ENCODE measurements around the gene TBCD. TPM values are rescaled to one million over a fixed set of nuclear protein-coding genes. Genes with fewer than 3 reads are reported as not detected.
"Not testable (repeated sequence)": the region's sequence is repeated elsewhere in the genome, so short reads cannot be mapped to it uniquely, and the experiment has no call there.

TBCD gene
- polyA plus RNA-seq, 1 donor from 2014 or later, result 67.2 TPM

- H3K9me3 ChIP-seq (ENCODE audit: low read length); H3K36me3 ChIP-seq (ENCODE audit: insufficient read depth, low read length): not testable (repeated sequence)
These were observed 33.7 kb downstream of the TBCD start for GRCh38 chr17:82785581-82785980.

GRCh38 chr17:82786427-82786826, 34.6 kb downstream of the TBCD start:
- Histone ChIP-seq H3K9ac (ENCODE audit: low read length) (no peak overlapping the region), H3K9me3 (ENCODE audit: low read length) (no peaks in the 10 kb centered on the region), H3K4me3 (ENCODE audit: low read length) (no peak overlapping the region), H4K20me1 (ENCODE audit: insufficient read depth) (no peaks in the 10 kb centered on the region), H3K79me2 (replicated peaks; ENCODE audit: insufficient read depth, low read length) (no peaks in the 10 kb centered on the region), H3F3A (ENCODE audit: insufficient read depth, low read length, poor library complexity, severe bottlenecking) (no peaks in the 10 kb centered on the region), H2AFZ (ENCODE audit: low read depth, low read length) (no peak overlapping the region), H3K27me3 (ENCODE audit: insufficient read depth, low read depth, low read length) (no peaks in the 10 kb centered on the region), H3K27ac (ENCODE audit: low read length) (no peak overlapping the region), H3K4me2 (ENCODE audit: low read length) (no peak overlapping the region), H3K9me2 (ENCODE audit: insufficient read depth, low read length) (no peaks in the 10 kb centered on the region), H3K36me3 (ENCODE audit: insufficient read depth, low read length) (no peaks in the 10 kb centered on the region)
- TF ChIP-seq, protein P1, sequence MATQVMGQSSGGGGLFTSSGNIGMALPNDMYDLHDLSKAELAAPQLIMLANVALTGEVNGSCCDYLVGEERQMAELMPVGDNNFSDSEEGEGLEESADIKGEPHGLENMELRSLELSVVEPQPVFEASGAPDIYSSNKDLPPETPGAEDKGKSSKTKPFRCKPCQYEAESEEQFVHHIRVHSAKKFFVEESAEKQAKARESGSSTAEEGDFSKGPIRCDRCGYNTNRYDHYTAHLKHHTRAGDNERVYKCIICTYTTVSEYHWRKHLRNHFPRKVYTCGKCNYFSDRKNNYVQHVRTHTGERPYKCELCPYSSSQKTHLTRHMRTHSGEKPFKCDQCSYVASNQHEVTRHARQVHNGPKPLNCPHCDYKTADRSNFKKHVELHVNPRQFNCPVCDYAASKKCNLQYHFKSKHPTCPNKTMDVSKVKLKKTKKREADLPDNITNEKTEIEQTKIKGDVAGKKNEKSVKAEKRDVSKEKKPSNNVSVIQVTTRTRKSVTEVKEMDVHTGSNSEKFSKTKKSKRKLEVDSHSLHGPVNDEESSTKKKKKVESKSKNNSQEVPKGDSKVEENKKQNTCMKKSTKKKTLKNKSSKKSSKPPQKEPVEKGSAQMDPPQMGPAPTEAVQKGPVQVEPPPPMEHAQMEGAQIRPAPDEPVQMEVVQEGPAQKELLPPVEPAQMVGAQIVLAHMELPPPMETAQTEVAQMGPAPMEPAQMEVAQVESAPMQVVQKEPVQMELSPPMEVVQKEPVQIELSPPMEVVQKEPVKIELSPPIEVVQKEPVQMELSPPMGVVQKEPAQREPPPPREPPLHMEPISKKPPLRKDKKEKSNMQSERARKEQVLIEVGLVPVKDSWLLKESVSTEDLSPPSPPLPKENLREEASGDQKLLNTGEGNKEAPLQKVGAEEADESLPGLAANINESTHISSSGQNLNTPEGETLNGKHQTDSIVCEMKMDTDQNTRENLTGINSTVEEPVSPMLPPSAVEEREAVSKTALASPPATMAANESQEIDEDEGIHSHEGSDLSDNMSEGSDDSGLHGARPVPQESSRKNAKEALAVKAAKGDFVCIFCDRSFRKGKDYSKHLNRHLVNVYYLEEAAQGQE (IDR thresholded peaks at IDR 0.05; ENCODE audit: borderline replicate concordance), result no peak
- TF ChIP-seq CTCF (IDR thresholded peaks at IDR 0.05; ENCODE audit: poor library complexity, severe bottlenecking) (no peak), TAF1 (IDR thresholded peaks at IDR 0.05; ENCODE audit: low read depth) (no peak), SMC3 (conservative IDR thresholded peaks at IDR 0.05; ENCODE audit: poor library complexity) (no peak), POLR2AphosphoS5 (IDR thresholded peaks at IDR 0.05) (no peak), EP300 (conservative IDR thresholded peaks at IDR 0.05; ENCODE audit: poor library complexity, severe bottlenecking) (no peak), EZH2 (IDR thresholded peaks at IDR 0.05; ENCODE audit: borderline replicate concordance, insufficient read depth, low read length, poor library complexity, severe bottlenecking) (no peak), RAD21 (conservative IDR thresholded peaks at IDR 0.05) (no peak), MXI1 (conservative IDR thresholded peaks at IDR 0.05; ENCODE audit: poor library complexity, severe bottlenecking) (no peak)

More at GRCh38 chr17:82785581-82785980, 33.7 kb downstream of the TBCD start:
- H3F3A ChIP-seq (ENCODE audit: insufficient read depth, low read length, poor library complexity, severe bottlenecking); H2AFZ ChIP-seq (ENCODE audit: low read depth, low read length); H3K9ac ChIP-seq (ENCODE audit: low read length); H4K20me1 ChIP-seq (ENCODE audit: insufficient read depth); H3K4me3 ChIP-seq (ENCODE audit: low read length); H3K9me2 ChIP-seq (ENCODE audit: insufficient read depth, low read length); H3K27me3 ChIP-seq (ENCODE audit: insufficient read depth, low read depth, low read length); H3K4me2 ChIP-seq (ENCODE audit: low read length); H3K79me2 ChIP-seq (replicated peaks; ENCODE audit: insufficient read depth, low read length); H3K27ac ChIP-seq (ENCODE audit: low read length): not testable (repeated sequence)

Data from neural cell (in vitro differentiated cells).